HepG2 (cell line): ENCODE data around the gene GCLM. TPM values are rescaled to one million over a fixed set of nuclear protein-coding genes. Genes with fewer than 3 reads are reported as not detected.

Source experiments
- ADNP ChIP-seq: sonication (generic); formaldehyde crosslinking; IDR thresholded peaks from 2 replicates; pipeline ENCODE4 v1.4.0; 2020; ENCODE audit warnings: missing genetic modification reagents
- BCLAF1 ChIP-seq: fragments of 450-650 bp; IDR thresholded peaks from 2 replicates; pipeline ENCODE4 v1.6.1; 2017; ENCODE audit warnings: mild to moderate bottlenecking
- EED ChIP-seq: sonication (generic); formaldehyde crosslinking; IDR thresholded peaks from 2 replicates; pipeline ENCODE4 v1.5.0; 2020; ENCODE audit warnings: mild to moderate bottlenecking, missing genetic modification reagents
- ERF ChIP-seq: IDR thresholded peaks from 2 replicates; pipeline ENCODE4 v1.6.1; 2018; ENCODE audit warnings: missing biosample characterization, missing genetic modification reagents
- HDAC6 ChIP-seq: fragments of 200-600 bp; sonication (generic); IDR thresholded peaks from 2 replicates; pipeline ENCODE4 v1.7.0; 2017; ENCODE audit warnings: mild to moderate bottlenecking, antibody characterized with exemption, low read length, low read depth
- HES4 ChIP-seq: sonication (generic); formaldehyde crosslinking; IDR thresholded peaks from 2 replicates; pipeline ENCODE4 v1.9.0; 2021; ENCODE audit warnings: mild to moderate bottlenecking, missing genetic modification reagents, borderline replicate concordance
- IRX3 ChIP-seq: sonication (generic); formaldehyde crosslinking; IDR thresholded peaks from 2 replicates; pipeline ENCODE4 v1.8.1; 2023; ENCODE audit warnings: mild to moderate bottlenecking, low read depth, missing genetic modification reagents, borderline replicate concordance
- KLF16 ChIP-seq, 2 experiments: sonication (generic) in 1 of 2; formaldehyde crosslinking in 1 of 2; IDR thresholded peaks; 2 replicates each; pipeline versions ENCODE4 v1.6.1 to v1.8.0; 2016 to 2023; ENCODE audit warnings: missing genetic modification reagents in 2 of 2, missing compliant biosample characterization in 1 of 2
- MAF1 ChIP-seq: sonication (generic); formaldehyde crosslinking; IDR thresholded peaks from 2 replicates; pipeline ENCODE4 v1.5.0; 2020; ENCODE audit warnings: missing genetic modification reagents, borderline replicate concordance
- MAFG ChIP-seq: sonication (generic); formaldehyde crosslinking; IDR thresholded peaks from 2 replicates; pipeline ENCODE4 v1.5.1; 2020; ENCODE audit warnings: mild to moderate bottlenecking, missing genetic modification reagents
- MED1 ChIP-seq: sonication (generic); formaldehyde crosslinking; IDR thresholded peaks from 2 replicates; pipeline ENCODE4 v1.4.0; 2020; ENCODE audit warnings: missing genetic modification reagents
- NR2F1 ChIP-seq, 2 experiments: fragments of 450-650 bp in 1 of 2; formaldehyde crosslinking in 1 of 2; IDR thresholded peaks; 2 replicates each; pipeline versions ENCODE4 v1.5.0 to v1.6.1; 2016 to 2020; ENCODE audit warnings: mild to moderate bottlenecking in 1 of 2, missing compliant biosample characterization in 1 of 2, missing genetic modification reagents in 1 of 2, moderate library complexity in 1 of 2
- PITX1 ChIP-seq: sonication (generic); formaldehyde crosslinking; IDR thresholded peaks from 2 replicates; pipeline ENCODE4 v1.5.1; 2020; ENCODE audit warnings: mild to moderate bottlenecking, missing genetic modification reagents
- PLSCR1 ChIP-seq: sonication (generic); formaldehyde crosslinking; IDR thresholded peaks from 2 replicates; pipeline ENCODE4 v1.5.0; 2020; ENCODE audit warnings: missing genetic modification reagents, mild to moderate bottlenecking, borderline replicate concordance
- TCF12 ChIP-seq, 2 experiments: fragments of 450-650 bp in 1 of 2; sonication (generic) in 1 of 2; formaldehyde crosslinking in 1 of 2; IDR thresholded peaks; 2 replicates each; pipeline versions ENCODE4 v1.6.1 to v1.8.0; 2017 to 2022; ENCODE audit warnings: antibody characterized with exemption in 1 of 2, mild to moderate bottlenecking in 1 of 2, missing genetic modification reagents in 1 of 2, moderate library complexity in 1 of 2
- TOE1 ChIP-seq: sonication (generic); formaldehyde crosslinking; IDR thresholded peaks from 2 replicates; pipeline ENCODE4 v1.4.0; 2020; ENCODE audit warnings: mild to moderate bottlenecking, missing genetic modification reagents
- XBP1 ChIP-seq: sonication (generic); formaldehyde crosslinking; IDR thresholded peaks from 2 replicates; pipeline ENCODE4 v1.5.0; 2020; ENCODE audit warnings: missing genetic modification reagents
- ZBTB26 ChIP-seq: IDR thresholded peaks from 2 replicates; pipeline ENCODE4 v1.6.1; 2016; ENCODE audit warnings: missing compliant biosample characterization, missing genetic modification reagents, borderline replicate concordance
- ZFP82 ChIP-seq: sonication (generic); formaldehyde crosslinking; IDR thresholded peaks from 2 replicates; pipeline ENCODE4 v1.5.1; 2020; ENCODE audit warnings: mild to moderate bottlenecking, missing genetic modification reagents, borderline replicate concordance
- ZMYM2 ChIP-seq: sonication (generic); formaldehyde crosslinking; IDR thresholded peaks from 2 replicates; pipeline ENCODE4 v1.8.0; 2022; ENCODE audit warnings: mild to moderate bottlenecking, missing genetic modification reagents
- ZNF607 ChIP-seq: sonication (generic); formaldehyde crosslinking; IDR thresholded peaks from 2 replicates; pipeline ENCODE4 v1.5.1; 2020; ENCODE audit warnings: missing genetic modification reagents, mild to moderate bottlenecking, borderline replicate concordance
- ZNF670 ChIP-seq: sonication (generic); formaldehyde crosslinking; IDR thresholded peaks from 2 replicates; pipeline ENCODE4 v1.8.0; 2022; ENCODE audit warnings: mild to moderate bottlenecking, missing genetic modification reagents, borderline replicate concordance
- ZSCAN25 ChIP-seq: sonication (generic); formaldehyde crosslinking; IDR thresholded peaks from 2 replicates; pipeline ENCODE4 v1.8.0; 2022; ENCODE audit warnings: mild to moderate bottlenecking, missing genetic modification reagents
- polyA plus RNA-seq, 8 experiments: library from polyadenylated mRNA; depleted of rRNA in 3 of 8; stranded (reverse) in 7 of 8; unstranded in 1 of 8; fragments of >200 nt; fragmentation: Illumina TruSeq in 4 of 8; extraction: Trizol in 4 of 8; gene quantifications; 2 replicates each; pipeline versions ENCODE4 v1.2.1 to v1.2.3, GENCODE V29; 2011 to 2016; ENCODE audit warnings: low read depth in 4 of 8, missing spikeins in 1 of 8, mixed read lengths in 1 of 8; ENCODE audit not compliant: insufficient read depth in 1 of 8
- total RNA-seq, 5 experiments: library from RNA; depleted of rRNA; stranded (reverse); fragments of >200 nt; fragmentation: Illumina TruSeq; extraction: Trizol; gene quantifications; 2 replicates each; pipeline ENCODE4 v1.2.3, GENCODE V29; 2016; ENCODE audit warnings: low read depth in 1 of 5

The GCLM gene
- total and polyA plus RNA-seq, 2 of the 13 experiments (the other 11 are each of a cell fraction or from before 2014, with no cell fraction given) = 8.7 to 29.9 TPM

GRCh38 chr1:93909146-93910050 lies at the start of gene GCLM (continued):
- TF ChIP-seq BCLAF1 (no peak), EED (CRISPR knock-in tag) (no peak), HES4 (peak; percentile 18), ZNF670 (CRISPR knock-in tag) (no peak), ZBTB26 (peak; percentile 48; the same call in 1 of the 2 replicates), MAF1 (0 out of 2 replicates have a peak, but pooled peaks have one; percentile 42), MAFG (CRISPR knock-in tag) (peak; percentile 99), XBP1 (no peak), KLF16 (CRISPR knock-in tag; IDR thresholded peaks at IDR 0.05) (peak in 1 of 2 experiments; percentile 63; a peak in 1 of 4 replicates), ZNF607 (CRISPR knock-in tag) (peak; percentile 84), ZFP82 (CRISPR knock-in tag) (no peak; the same call in 1 of the 2 replicates), TCF12 (IDR thresholded peaks at IDR 0.05) (no peak), TCF12 (CRISPR knock-in tag; IDR thresholded peaks at IDR 0.05) (peak; percentile 56; the same call in 1 of the 2 replicates), TOE1 (CRISPR knock-in tag) (no peak), ADNP (CRISPR knock-in tag) (no peak), PITX1 (CRISPR knock-in tag) (peak; percentile 57), IRX3 (CRISPR knock-in tag) (0 out of 2 replicates have a peak, but pooled peaks have one; percentile 1), HDAC6 (no peak), ZMYM2 (CRISPR knock-in tag) (0 out of 2 replicates have a peak, but pooled peaks have one; percentile 29), PLSCR1 (CRISPR knock-in tag) (0 out of 2 replicates have a peak, but pooled peaks have one; percentile 66), ZSCAN25 (peak; percentile 70; the same call in 1 of the 2 replicates), MED1 (CRISPR knock-in tag) (peak; percentile 61), ERF (CRISPR knock-in tag) (peak; percentile 70), NR2F1 (CRISPR knock-in tag; IDR thresholded peaks at IDR 0.05) (no peak)
